Measurements from ENCODE around the gene BMPR1A.

The BMPR1A gene

GRCh38 chr10:86953747-86954680 is 197.6 kb downstream of the BMPR1A start:
- no peak for DNase-seq (ENCODE audit: low read depth in 2 of 3, low spot score in 1 of 3)

GRCh38 chr10:86954681-86955500 is 198.5 kb downstream of the BMPR1A start:
- DNase-seq (ENCODE audit: low read depth in 2 of 3, low spot score in 1 of 3) = no peak

DNA sequence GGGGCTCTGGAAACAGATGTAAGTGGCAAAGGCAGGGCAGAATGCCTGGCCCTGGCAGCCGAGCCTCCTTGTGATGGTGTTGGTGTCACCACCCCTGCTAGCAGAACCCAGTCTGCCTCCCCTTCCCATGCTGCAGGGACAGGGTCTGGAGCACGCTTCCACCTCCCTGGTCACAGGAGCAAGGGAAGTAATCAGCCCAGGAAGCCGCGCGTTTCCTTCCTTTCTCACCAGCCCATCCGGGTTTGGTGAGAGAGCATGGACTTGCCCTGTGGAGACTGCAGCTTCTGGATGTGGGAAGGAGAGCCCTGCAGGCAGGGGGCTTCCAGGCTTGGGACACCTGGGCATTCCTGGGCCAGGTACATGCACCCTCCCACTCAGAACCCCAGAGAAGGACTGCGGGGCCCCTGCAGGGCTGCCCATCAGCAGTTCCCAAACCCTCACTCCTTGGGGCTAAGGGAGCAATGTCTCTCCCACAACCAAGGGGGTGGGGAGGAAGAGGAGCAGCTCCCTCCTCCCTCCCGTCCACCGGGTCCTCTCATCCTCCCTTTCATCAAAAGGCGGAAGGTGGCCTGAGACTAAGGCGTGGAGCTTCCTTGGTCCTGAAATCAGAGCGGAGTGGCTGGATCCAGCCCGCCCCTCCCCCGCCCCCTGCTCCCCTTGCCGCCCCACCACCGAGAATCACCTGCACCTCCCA is 199.2 kb downstream of the BMPR1A start:
- DNase-seq (ENCODE audit: low read depth in 2 of 3, low spot score in 1 of 3) = no peak

DNA sequence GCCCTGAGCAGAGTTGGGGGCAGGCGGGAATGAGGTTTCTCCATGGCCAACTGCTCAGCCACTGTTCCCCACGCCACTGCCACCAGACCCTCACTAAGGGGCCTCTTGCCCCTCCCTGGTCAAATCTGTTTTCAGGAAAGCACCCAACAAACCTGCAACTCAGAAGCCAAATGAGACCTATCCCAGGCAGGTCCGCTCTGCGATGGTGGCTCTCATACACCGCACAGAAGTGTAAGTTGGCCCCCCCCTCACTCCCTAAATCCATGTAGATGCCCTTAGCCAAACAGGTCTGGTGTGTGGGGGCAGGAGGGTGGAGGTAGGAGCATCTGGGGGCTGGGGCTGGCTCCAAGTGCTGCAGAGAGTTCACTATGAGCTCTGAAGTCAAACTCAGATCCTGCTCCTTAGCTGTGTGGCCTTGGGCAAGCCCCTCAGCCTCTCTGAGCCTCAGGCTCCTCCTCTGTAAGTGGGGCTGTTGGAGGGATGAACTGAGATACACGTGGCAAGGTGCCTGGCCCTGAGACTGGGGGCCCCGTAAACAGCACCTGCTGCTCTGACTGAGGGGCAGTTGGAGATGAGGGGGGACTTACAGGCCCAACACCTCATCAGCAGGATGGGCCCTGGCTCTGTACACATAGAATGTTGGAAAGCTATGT is 199.9 kb downstream of the BMPR1A start:
- no peak for DNase-seq (ENCODE audit: low read depth in 2 of 3, low spot score in 1 of 3)

DNA sequence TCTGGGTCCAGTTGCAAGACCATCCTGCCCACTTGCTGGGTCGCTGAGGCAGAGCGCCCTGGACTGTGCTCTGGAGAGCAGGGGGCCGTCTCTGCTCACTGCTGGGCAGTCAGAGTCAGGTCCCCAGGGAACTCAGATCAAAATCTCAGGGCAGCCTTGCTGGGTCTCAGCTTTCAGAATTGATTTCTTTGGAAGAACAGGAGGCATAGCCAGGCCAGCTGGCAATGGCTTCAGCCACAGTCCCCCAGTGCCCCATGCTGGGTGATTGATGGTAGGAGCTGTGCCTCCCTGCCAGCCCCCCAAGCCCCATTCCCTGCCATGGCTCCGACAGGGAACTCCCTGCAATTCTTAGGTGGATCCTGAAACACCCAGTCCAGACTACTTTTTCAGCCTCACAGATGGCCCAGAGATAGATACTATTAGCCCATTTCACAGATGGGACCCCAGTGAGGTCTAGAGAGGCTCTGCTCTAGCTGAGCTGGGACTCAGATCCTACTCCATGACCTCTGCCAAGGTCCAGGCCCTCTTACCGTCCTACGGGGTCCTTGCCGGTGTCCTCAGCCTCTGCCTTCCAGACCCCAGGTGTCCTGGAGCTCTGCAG is 200.5 kb downstream of the BMPR1A start:
- DNase-seq (ENCODE audit: low read depth in 2 of 3, low spot score in 1 of 3) = no peak

DNA sequence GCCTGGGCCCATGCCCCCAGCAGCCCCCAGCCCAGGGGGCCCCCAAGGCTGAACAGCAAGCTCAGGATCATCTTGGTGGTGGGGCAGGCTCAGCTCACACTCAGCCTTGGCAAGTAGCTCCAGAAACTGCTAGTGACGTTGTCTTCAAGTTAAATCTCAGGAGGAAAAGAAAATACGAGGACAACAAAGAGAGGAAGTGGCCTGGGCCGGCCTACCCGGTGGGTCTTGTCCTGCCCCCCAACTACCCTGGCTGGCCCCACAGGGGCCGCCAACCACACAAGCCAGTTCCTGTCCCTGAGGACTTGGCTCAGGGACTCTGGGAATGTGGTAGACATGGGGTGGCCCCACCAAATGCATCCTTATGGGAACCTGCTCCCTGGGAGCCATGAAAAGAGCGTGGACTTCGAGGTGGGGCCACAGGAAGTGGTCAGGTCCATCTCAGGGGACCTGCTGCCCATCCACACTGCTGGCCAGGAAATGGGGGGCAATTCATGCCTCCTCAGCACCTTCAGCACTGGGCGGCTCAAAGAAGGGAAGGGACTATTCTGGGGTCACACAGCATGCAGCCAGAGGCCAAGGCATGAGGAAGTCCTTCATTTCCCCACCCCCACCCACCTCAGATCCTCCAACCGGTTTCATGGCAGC is 201.2 kb downstream of the BMPR1A start, which contains the start of gene MMRN2:
Gene MMRN2 (minus strand): TSS at position 145 of the 645 bp plus-strand sequence. CDS start 74 bp downstream, at position 71.
- no peak for DNase-seq (ENCODE audit: low read depth in 2 of 3, low spot score in 1 of 3)

DNA sequence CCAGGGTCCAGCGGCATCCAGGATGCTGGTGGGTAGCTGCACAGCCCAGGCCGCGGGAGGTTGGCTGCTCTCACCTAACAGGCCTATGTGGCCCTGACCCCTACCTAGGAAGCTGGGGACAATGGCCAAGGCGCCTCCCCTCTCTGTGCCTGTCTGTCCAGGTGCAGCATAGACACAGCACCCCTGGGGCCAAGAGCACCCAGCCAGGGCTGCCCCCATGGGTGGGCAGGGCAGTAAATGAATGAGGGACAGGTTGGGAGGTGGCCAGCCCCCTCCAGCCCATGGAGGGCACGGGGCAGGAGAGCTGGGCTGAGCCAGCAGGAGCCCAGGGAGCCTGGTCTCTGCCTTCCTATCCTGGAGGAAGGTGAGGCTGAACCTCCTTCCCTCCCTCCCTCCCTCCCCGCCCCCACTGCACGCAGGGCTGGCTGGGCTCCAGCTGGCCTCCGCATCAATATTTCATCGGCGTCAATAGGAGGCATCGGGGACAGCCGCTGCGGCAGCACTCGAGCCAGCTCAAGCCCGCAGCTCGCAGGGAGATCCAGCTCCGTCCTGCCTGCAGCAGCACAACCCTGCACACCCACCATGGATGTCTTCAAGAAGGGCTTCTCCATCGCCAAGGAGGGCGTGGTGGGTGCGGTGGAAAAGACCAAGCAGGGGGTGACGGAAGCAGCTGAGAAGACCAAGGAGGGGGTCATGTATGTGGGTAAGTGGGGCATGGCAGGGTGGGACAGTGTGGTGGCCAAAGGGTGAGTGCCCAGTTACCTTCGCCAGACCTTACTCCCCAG is 201.9 kb downstream of the BMPR1A start, which contains the start of gene SNCG:
Gene SNCG (plus strand): TSS at position 484 of the 785 bp plus-strand sequence. CDS start 99 bp downstream, at position 583.
- no peak for DNase-seq (ENCODE audit: low read depth in 2 of 3, low spot score in 1 of 3)

GRCh38 chr10:86958901-86959736 is 202.7 kb downstream of the BMPR1A start:
- DNase-seq (ENCODE audit: low read depth in 2 of 3, low spot score in 1 of 3) = no peak

- DNase-seq (ENCODE audit: low read depth in 2 of 3, low spot score in 1 of 3) = no peak
Measured at GRCh38 chr10:86959737-86960002, 203.3 kb downstream of the BMPR1A start.

DNA sequence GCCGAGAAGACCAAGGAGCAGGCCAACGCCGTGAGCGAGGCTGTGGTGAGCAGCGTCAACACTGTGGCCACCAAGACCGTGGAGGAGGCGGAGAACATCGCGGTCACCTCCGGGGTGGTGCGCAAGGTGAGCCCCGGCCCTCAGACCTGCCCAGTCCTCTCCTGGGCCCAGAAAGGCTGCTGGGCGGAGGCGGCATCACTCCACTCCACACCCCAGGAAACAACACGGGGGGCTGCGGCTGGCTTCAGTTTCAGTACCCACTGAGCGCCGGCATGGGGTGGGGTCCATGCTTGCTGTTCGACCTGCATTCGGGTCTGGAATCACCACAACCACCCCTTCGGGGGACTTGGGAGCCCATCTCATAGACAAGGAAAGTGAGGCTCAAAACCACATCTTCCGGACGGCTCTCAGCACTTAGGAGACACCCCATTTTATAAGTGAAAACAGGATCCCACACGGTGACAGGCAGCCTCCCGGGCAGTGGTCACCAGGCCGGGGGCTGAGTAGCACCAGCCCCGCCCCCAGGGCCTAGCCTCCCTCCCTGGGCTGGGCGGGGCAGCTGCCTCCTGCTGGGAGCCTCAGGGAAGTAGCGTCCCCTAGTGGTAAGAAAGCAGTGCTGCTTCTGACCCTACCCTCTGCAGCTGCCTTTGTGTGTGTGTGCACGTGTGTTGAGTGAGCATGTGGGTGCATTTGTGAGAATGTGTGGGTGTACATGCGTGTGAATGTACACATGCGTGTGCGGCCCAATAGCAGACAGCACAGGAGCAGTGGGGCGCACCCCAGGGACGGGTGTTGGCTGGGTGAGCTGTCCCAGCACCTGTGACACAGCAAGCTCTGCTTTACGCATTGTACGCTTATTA is 203.8 kb downstream of the BMPR1A start:
- DNase-seq (ENCODE audit: low read depth in 2 of 3, low spot score in 1 of 3) = peak in 2 of 3 donors; percentile 26 to 35

- no peak for DNase-seq (ENCODE audit: low read depth in 2 of 3, low spot score in 1 of 3)
Measured at GRCh38 chr10:86960863-86961434, 204.5 kb downstream of the BMPR1A start.

DNA sequence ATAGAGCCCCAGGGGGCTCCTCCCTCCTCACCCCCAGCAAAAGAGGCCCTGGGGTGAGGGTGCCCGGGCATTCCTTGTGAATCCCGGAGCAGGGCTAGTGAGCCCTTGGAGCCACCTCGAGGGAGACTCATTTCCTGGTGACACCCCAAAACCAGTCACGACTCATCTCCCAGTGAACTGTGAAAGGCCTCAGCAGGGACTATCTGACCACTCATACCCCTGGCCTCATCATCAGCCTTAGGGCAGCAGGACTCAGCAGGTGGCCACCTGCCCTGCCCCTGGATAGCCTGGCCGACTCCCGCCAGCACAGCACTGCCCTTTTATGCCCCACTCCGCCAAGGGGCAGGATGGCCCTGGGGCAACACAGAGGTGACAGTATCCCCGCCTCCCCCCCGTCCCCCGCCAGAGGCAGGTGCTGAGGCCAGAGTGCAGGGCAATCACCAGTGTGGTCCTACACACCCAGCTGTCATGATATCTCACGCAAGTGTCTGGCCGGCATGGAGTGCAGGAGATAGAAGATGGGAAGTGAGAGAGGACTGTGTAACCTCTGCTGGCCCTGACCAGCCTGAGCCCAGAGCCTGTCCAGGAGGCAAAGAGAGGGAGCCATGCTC is 205.2 kb downstream of the BMPR1A start:
- DNase-seq (ENCODE audit: low read depth in 2 of 3, low spot score in 1 of 3) = no peak

DNA sequence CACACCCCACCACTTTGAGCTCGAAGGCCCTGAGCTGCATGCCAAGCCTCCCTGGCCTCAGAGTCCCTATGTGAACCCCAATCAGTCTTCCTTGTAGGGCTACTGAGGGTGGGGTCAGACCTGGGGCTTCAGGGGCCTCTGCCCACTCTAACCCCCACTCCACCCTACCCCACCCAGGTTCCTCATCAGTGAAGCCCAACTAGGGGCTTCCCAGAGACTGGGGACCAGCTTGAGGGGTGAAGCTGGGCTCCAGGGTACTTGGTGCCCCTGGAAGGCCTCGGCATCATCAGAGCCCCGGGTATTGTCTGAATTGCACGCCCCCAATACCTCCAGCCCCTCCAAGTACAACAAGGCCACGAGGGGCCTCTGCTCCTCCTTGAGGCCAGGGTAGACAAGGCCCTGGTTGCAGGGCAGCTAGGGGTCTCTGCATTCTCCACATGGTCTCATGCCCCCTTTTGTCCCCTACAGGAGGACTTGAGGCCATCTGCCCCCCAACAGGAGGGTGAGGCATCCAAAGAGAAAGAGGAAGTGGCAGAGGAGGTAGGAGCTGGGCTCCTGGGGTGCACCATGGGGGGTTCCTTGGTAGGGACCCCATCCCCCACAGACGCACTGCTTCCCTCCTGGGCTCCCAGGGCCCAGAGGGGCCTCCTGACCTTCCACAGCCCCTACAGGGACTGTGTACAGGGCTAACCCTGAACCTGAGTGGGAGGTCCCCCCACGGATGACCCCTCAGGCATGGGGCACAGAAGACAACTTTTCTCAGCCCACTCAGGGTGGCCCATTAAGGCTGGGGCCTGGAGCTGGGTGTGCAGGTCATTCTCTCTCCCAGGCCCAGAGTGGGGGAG is 205.9 kb downstream of the BMPR1A start:
- no peak for DNase-seq (ENCODE audit: low read depth in 2 of 3, low spot score in 1 of 3)

DNA sequence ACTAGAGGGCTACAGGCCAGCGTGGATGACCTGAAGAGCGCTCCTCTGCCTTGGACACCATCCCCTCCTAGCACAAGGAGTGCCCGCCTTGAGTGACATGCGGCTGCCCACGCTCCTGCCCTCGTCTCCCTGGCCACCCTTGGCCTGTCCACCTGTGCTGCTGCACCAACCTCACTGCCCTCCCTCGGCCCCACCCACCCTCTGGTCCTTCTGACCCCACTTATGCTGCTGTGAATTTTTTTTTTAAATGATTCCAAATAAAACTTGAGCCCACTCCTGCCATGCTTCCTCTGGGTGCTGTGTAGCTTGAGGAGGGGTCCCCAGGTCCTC is 206.5 kb downstream of the BMPR1A start:
- no peak for DNase-seq (ENCODE audit: low read depth in 2 of 3, low spot score in 1 of 3)

- no peak for DNase-seq (ENCODE audit: low read depth in 2 of 3, low spot score in 1 of 3)
Measured at GRCh38 chr10:86963341-86963919, 207.0 kb downstream of the BMPR1A start.
